K562 (cell line): ENCODE results near the gene MRPL28. TPM values are rescaled to one million over a fixed set of nuclear protein-coding genes. Genes with fewer than 3 reads are reported as not detected.

ENCODE experiments used
- CEBPB ChIP-seq: fragments of 450-650 bp; IDR thresholded peaks from 2 replicates; pipeline ENCODE4 v1.6.1; 2016; ENCODE audit warnings: missing genetic modification characterization, missing compliant biosample characterization
- EP400 ChIP-seq: fragments of 450-650 bp; IDR thresholded peaks from 2 replicates; pipeline ENCODE4 v1.6.1; 2017; ENCODE audit warnings: antibody characterized with exemption, mild to moderate bottlenecking, moderate library complexity
- ESRRA ChIP-seq: fragments of 450-650 bp; IDR thresholded peaks from 2 replicates; pipeline ENCODE4 v1.6.1; 2014; ENCODE audit warnings: low read depth, mild to moderate bottlenecking, moderate library complexity, borderline replicate concordance
- HDAC1 ChIP-seq, 2 experiments: fragments of 450-650 bp; IDR thresholded peaks; 2 replicates each; pipeline ENCODE4 v1.6.1; 2016 to 2017; ENCODE audit warnings: inconsistent platforms in 1 of 2, mild to moderate bottlenecking in 1 of 2, moderate library complexity in 1 of 2
- KDM2B ChIP-seq: fragments of 250-450 bp; sonication (Bioruptor Pico); IDR thresholded peaks from 2 replicates; pipeline ENCODE4 v1.8.0; 2021; ENCODE audit warnings: mild to moderate bottlenecking, moderate library complexity
- MIER1 ChIP-seq: fragments of 450-650 bp; IDR thresholded peaks from 2 replicates; pipeline ENCODE4 v1.6.1; 2016; ENCODE audit warnings: antibody characterized with exemption, mild to moderate bottlenecking, low read depth
- MYC ChIP-seq, 2 experiments: fragments of 250-450 bp in 1 of 2; sonication (Bioruptor Pico) in 1 of 2; IDR thresholded peaks; 2 replicates each; pipeline versions ENCODE4 v1.5.1 to v1.6.1; 2012 to 2021; ENCODE audit warnings: low read depth in 2 of 2, borderline replicate concordance in 1 of 2, improper control_type of control experiment in 1 of 2, low read length in 1 of 2, mild to moderate bottlenecking in 1 of 2, moderate library complexity in 1 of 2
- NCOA1 ChIP-seq: fragments of 450-650 bp; IDR thresholded peaks from 2 replicates; pipeline ENCODE4 v1.6.1; 2016; ENCODE audit warnings: low read depth
- NR2C1 ChIP-seq, 2 experiments: fragments of 450-650 bp; IDR thresholded peaks; 2 replicates each; pipeline ENCODE4 v1.6.1; 2017; ENCODE audit warnings: mild to moderate bottlenecking in 2 of 2, antibody characterized with exemption in 1 of 2, inconsistent platforms in 1 of 2, missing compliant biosample characterization in 1 of 2, missing genetic modification characterization in 1 of 2
- POLR2G ChIP-seq: fragments of 200-400 bp; formaldehyde crosslinking; IDR thresholded peaks from 2 replicates; pipeline ENCODE4 v1.6.1; 2017; ENCODE audit warnings: low read depth, mild to moderate bottlenecking, antibody characterized with exemption, low read length, moderate library complexity
- RB1 ChIP-seq: fragments of 450-650 bp; IDR thresholded peaks from 2 replicates; pipeline ENCODE4 v1.6.1; 2017; ENCODE audit warnings: low read depth, mild to moderate bottlenecking
- RCOR1 ChIP-seq, 2 experiments: IDR thresholded peaks; 2 replicates each; pipeline ENCODE4 v1.6.1; 2012; ENCODE audit warnings: low read depth in 2 of 2, low read length in 2 of 2, borderline replicate concordance in 1 of 2, improper control_type of control experiment in 1 of 2
- RUNX1 ChIP-seq: sonication (generic); IDR thresholded peaks from 2 replicates; pipeline ENCODE4 v1.6.1; 2016; ENCODE audit warnings: antibody characterized with exemption, low read depth
- SP2 ChIP-seq: IDR thresholded peaks from 2 replicates; pipeline ENCODE4 v1.6.1; 2011; ENCODE audit warnings: mild to moderate bottlenecking, low read depth, low read length, moderate library complexity; ENCODE audit not compliant: poor library complexity, severe bottlenecking; ENCODE audit errors: extremely low read depth
- STAG1 ChIP-seq: sonication (generic); formaldehyde crosslinking; IDR thresholded peaks from 2 replicates; pipeline ENCODE4 v1.5.0; 2020; ENCODE audit warnings: missing genetic modification reagents, borderline replicate concordance
- STAT5A ChIP-seq: IDR thresholded peaks from 2 replicates; pipeline ENCODE4 v1.6.1; 2012; ENCODE audit warnings: low read length, inconsistent platforms, borderline replicate concordance
- STAT5B ChIP-seq: fragments of 250-450 bp; sonication (Bioruptor Pico); IDR thresholded peaks from 2 replicates; pipeline ENCODE4 v1.8.0; 2021; ENCODE audit warnings: mild to moderate bottlenecking, inconsistent platforms
- ZKSCAN3 ChIP-seq: fragments of 250-450 bp; sonication (Bioruptor Pico); IDR thresholded peaks from 2 replicates; pipeline ENCODE4 v1.4.0; 2020
- ZSCAN32 ChIP-seq: fragments of 450-650 bp; formaldehyde crosslinking; IDR thresholded peaks from 2 replicates; pipeline ENCODE4 v1.4.0; 2020; ENCODE audit warnings: mild to moderate bottlenecking, moderate library complexity
- polyA plus RNA-seq, 8 experiments: library from polyadenylated mRNA; depleted of rRNA in 4 of 8; stranded (reverse) in 5 of 8; unstranded in 3 of 8; fragments of >200 nt; fragmentation: Nextera tagmentation in 2 of 8; fragmentation: Illumina TruSeq in 1 of 8; extraction: Ambion mirVana in 2 of 8; extraction: Trizol in 1 of 8; gene quantifications; 2 replicates each; pipeline versions ENCODE4 v1.2.1 to v1.2.3, GENCODE V29; 2011 to 2014; ENCODE audit warnings: inconsistent platforms in 1 of 8, missing spikeins in 1 of 8
- total RNA-seq, 7 experiments: library from RNA; depleted of rRNA in 6 of 7; stranded (reverse); fragments of >200 nt in 6 of 7; fragmentation: Illumina TruSeq in 2 of 7; extraction: Trizol in 2 of 7; gene quantifications; 2 replicates each; pipeline versions ENCODE4 v1.2.1 to v1.2.3, GENCODE V29; 2011 to 2021; ENCODE audit warnings: low replicate concordance in 1 of 7
- TF ChIP-seq, protein P1 (sequence below): fragments of 450-650 bp; conservative IDR thresholded peaks from 2 replicates; pipeline ENCODE4 v1.6.1; 2016; ENCODE audit warnings: missing genetic modification characterization, low read depth, mild to moderate bottlenecking, control low read depth, missing compliant biosample characterization
- TF ChIP-seq, protein P2 (sequence below): fragments of 450-650 bp; IDR thresholded peaks from 2 replicates; pipeline ENCODE4 v1.6.1; 2017; ENCODE audit warnings: antibody characterized with exemption, mild to moderate bottlenecking

MRPL28 gene
- total and polyA plus RNA-seq, 9 of the 15 experiments (the other 6 are each of a cell fraction or from before 2014, with no cell fraction given) = 2.5 to 323 (median 175) TPM

DNA sequence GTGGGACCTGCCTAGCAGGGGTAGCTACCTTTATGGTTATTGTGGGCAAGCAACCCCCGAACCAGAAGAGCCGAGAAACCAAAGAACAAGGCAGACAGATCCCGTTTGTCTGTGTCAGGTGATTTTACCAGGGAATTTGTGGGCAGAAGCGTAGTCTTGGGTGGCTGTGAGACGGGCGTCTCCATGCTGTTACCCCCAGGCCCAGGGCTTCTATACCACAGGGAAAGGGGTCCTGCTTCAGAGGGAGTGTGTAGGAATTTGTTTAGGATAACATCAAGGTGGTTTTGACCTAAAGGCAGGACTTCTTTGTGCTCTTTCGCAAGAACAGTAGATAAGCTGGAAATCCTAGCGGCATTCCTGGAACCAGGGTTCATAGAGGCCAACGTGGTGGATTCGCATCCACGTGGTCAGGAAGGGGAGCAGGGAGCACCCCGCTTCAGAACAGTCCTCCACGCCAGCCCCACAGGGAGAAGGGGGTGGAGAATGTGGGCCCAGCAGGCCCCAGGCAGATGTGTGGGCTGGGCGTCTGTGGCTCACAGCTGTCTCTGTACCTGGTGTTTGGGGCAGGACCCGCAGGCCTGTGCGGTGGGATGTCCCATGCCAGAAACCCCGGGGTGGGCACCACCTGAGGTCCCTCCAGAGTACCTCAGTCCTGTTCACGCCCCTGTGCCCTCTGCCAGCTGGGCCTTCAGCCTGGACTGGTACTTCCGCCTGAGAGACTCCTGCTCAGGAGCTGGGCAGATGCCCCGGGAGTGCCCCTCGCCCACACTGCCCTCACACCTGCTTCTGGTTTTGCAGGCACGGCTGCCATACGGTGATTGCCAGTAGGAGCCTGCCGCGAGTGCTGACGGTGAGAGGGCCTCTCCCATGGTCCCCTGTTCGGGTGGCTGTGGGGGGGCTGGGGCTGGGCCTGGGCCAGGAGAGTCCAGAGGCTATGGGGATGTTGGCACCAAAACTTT, 35.5 kb upstream of the MRPL28 start (continued):
- peak; percentile 96 for TF ChIP-seq MYC (IDR thresholded peaks at IDR 0.05; ENCODE audit: low read depth, low read length)
- peak; percentile 66; the same call in 1 of the 2 replicates for TF ChIP-seq MYC (CRISPR knock-in tag; IDR thresholded peaks at IDR 0.05; ENCODE audit: borderline replicate concordance, low read depth)
- 0 out of 2 replicates have a peak, but pooled peaks have one; percentile 18 for TF ChIP-seq RB1
- no peak for TF ChIP-seq STAT5B
- peak; percentile 98 for TF ChIP-seq CEBPB
- 0 out of 2 replicates have a peak, but pooled peaks have one; percentile 17 for TF ChIP-seq STAG1 (CRISPR knock-in tag)
- no peak for TF ChIP-seq NR2C1 (IDR thresholded peaks at IDR 0.05)
- peak; percentile 60; the same call in 1 of the 2 replicates for TF ChIP-seq NR2C1 (tag; IDR thresholded peaks at IDR 0.05)
- TF ChIP-seq KDM2B = no peak
- no peak for TF ChIP-seq ZKSCAN3 (CRISPR knock-in tag)
- TF ChIP-seq, protein P1, sequence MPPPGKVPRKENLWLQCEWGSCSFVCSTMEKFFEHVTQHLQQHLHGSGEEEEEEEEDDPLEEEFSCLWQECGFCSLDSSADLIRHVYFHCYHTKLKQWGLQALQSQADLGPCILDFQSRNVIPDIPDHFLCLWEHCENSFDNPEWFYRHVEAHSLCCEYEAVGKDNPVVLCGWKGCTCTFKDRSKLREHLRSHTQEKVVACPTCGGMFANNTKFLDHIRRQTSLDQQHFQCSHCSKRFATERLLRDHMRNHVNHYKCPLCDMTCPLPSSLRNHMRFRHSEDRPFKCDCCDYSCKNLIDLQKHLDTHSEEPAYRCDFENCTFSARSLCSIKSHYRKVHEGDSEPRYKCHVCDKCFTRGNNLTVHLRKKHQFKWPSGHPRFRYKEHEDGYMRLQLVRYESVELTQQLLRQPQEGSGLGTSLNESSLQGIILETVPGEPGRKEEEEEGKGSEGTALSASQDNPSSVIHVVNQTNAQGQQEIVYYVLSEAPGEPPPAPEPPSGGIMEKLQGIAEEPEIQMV (tag) = no peak
- no peak for TF ChIP-seq ZSCAN32
- TF ChIP-seq SP2 = no peak
- TF ChIP-seq NCOA1 = peak; percentile 15; the same call in 1 of the 2 replicates
- peak in 1 of 2 experiments; percentile 60; a peak in 2 of 4 replicates for TF ChIP-seq HDAC1 (IDR thresholded peaks at IDR 0.05)
- peak in 1 of 2 experiments; percentile 84; a peak in 2 of 4 replicates for TF ChIP-seq RCOR1 (IDR thresholded peaks at IDR 0.05; ENCODE audit: borderline replicate concordance in 1 of 2, low read depth in 2 of 2, low read length in 2 of 2)
- TF ChIP-seq, protein P2, sequence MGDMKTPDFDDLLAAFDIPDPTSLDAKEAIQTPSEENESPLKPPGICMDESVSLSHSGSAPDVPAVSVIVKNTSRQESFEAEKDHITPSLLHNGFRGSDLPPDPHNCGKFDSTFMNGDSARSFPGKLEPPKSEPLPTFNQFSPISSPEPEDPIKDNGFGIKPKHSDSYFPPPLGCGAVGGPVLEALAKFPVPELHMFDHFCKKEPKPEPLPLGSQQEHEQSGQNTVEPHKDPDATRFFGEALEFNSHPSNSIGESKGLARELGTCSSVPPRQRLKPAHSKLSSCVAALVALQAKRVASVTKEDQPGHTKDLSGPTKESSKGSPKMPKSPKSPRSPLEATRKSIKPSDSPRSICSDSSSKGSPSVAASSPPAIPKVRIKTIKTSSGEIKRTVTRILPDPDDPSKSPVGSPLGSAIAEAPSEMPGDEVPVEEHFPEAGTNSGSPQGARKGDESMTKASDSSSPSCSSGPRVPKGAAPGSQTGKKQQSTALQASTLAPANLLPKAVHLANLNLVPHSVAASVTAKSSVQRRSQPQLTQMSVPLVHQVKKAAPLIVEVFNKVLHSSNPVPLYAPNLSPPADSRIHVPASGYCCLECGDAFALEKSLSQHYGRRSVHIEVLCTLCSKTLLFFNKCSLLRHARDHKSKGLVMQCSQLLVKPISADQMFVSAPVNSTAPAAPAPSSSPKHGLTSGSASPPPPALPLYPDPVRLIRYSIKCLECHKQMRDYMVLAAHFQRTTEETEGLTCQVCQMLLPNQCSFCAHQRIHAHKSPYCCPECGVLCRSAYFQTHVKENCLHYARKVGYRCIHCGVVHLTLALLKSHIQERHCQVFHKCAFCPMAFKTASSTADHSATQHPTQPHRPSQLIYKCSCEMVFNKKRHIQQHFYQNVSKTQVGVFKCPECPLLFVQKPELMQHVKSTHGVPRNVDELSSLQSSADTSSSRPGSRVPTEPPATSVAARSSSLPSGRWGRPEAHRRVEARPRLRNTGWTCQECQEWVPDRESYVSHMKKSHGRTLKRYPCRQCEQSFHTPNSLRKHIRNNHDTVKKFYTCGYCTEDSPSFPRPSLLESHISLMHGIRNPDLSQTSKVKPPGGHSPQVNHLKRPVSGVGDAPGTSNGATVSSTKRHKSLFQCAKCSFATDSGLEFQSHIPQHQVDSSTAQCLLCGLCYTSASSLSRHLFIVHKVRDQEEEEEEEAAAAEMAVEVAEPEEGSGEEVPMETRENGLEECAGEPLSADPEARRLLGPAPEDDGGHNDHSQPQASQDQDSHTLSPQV = peak; percentile 34; the same call in 1 of the 2 replicates
- TF ChIP-seq EP400 = peak; percentile 77; the same call in 1 of the 2 replicates
- TF ChIP-seq MIER1 = no peak
- TF ChIP-seq ESRRA = peak; percentile 43; the same call in 1 of the 2 replicates
- TF ChIP-seq RUNX1 = no peak
- TF ChIP-seq POLR2G = peak; percentile 38; the same call in 1 of the 2 replicates
- TF ChIP-seq STAT5A = peak; percentile 66; the same call in 1 of the 2 replicates
